HG03139 (cell line): ENCODE measurements around the gene NUP155.
A peak's percentile ranks its signal among the peaks of the same experiment; 100 is the strongest.
"Not testable (repeated sequence)": the region's sequence is repeated elsewhere in the genome, so short reads cannot be mapped to it uniquely, and the experiment has no call there.

Experiments used
- ATAC-seq: cut with Tn5 transposase; IDR thresholded peaks from one replicate; pipeline ENCODE4 v1.9.1; 2021; ENCODE audit not compliant: unreplicated experiment

Gene NUP155

DNA sequence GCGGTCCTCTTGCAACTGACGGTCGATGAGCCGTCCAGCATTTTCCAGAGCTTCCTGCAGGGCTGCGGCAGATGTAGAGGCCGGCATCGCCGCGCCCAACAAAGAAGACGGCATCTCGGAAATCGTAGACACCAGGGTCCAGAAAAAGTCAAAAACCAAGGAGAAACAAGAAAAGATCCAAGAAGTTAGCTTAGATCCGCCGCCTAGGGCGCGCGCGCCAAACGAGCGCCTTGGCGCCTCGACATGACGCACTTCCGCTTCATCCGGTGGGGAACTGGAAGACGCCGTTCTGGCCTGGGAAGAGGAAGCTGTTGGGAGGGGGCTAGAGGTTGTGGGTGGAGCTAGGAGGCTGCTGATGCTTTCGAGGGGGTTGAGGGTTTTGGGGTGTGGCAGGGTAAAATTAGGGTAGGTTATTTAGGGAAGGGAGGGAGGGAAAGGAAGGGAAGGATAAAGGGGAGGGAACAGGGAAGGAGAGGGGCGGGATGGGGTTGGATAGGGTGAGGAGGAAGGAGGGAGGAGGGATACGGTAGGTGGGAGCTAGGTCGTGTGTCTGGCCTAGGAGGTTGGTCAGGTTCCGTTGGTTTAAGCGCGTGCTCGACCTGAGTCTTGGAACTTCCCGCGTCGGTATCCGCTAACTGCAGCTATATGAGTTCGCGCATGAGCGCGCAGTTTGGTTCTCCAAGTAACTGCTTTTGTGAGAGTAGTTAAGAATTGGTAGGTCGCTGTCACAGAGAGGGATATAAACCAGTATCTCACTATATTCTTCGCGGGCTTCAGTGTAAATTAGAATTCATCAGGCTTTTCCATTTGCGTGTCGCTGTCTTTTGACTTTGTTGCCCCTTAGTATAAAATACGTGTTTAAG, at the start of gene NUP155:
Gene NUP155, minus strand, starts transcription at position 243 of the 863 bp plus-strand sequence. Its CDS starts 129 bp downstream, at position 114.
- peak; percentile 86 for ATAC-seq

DNA sequence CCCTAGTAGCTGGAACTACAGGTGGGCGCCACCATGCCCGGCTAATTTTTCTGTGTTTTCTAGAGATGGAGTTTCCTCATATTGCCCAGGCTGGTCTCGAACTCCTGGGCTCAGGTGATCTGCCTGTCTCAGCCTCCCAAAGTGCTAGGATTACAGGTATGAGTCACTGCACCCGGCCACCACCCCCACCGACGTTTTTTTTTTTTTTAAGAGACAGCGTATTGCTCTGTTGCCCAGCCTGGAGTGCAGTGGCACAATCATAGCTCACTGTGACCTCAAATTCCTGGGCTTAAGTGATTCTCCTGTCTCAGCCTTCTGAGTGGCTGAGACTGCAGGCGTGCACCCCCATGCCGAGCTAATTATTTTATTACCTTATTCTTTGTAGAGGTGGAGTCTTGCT, 46.4 kb upstream of the NUP155 start:
- no peak for ATAC-seq

DNA sequence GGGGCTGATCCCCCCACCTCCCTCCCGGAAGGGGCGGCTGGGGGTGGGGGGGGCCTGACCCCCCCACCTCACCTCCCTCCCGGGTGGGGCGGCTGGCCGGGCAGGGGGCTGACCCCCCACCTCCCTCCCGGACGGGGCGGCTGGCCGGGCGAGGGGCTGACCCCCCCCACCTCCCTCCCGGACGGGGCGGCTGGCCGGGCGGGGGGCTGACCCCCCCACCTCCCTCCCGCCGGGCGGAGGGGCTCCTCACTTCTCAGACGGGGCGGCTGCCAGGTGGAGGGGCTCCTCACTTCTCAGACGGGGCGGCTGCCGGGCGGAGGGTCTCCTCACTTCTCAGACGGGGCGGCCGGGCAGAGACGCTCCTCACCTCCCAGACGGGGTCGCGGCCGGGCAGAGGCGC, 44.5 kb upstream of the NUP155 start:
- not testable (repeated sequence) for ATAC-seq

- no peak for ATAC-seq
Measured at GRCh38 chr5:37412515-37412914, 41.6 kb upstream of the NUP155 start.

- no peak for ATAC-seq
Measured at GRCh38 chr5:37400501-37400900, 29.6 kb upstream of the NUP155 start.

GRCh38 chr5:37396352-37396751, 25.4 kb upstream of the NUP155 start:
- no peak for ATAC-seq

GRCh38 chr5:37391591-37391990, 20.7 kb upstream of the NUP155 start:
- no peak for ATAC-seq

GRCh38 chr5:37379100-37379628, 8.3 kb upstream of the NUP155 start, which contains the start of gene WDR70:
WDR70 (plus strand) TSS chr5:37379318; CDS start chr5:37379368, 50 bp downstream.
- peak; percentile 98 for ATAC-seq

- ATAC-seq = not testable (repeated sequence)
Measured at GRCh38 chr5:37378066-37378465, 7.2 kb upstream of the NUP155 start.

DNA sequence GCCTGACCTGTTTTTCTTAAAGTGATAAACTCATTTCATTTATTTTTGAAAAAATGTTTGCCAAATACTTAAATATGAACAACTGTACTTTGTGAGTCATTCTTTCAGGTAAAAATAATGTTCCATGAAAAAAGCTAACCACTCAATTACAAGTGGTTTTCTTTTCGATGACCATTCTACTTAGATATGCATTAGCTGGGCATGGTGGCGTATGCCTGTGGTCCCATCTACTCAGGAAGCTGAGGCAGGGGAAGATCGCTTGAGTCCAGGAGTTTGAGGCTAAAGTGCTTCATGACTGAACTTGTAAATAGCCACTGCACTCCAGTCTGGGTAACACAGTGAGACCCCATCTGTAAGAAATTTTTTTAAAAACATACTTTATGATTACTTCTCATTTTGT, 4.2 kb upstream of the NUP155 start:
- no peak for ATAC-seq

DNA sequence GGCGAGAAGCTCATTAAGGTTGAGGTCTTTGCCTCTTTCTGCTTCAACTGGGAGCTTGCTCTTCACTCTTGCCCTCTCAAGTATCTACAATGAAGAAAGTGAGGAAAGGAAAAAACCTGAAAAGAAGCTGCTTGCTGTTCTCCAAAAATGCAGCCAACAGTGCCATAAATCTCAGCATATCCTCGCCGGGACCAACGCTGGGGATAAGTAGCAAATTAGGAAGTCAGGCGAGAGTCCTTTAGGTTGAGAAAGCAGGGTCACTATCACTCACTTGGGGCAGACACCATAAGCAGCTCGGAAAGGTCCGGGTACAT, 399 bp downstream of the NUP155 start:
- ATAC-seq = peak; percentile 25

DNA sequence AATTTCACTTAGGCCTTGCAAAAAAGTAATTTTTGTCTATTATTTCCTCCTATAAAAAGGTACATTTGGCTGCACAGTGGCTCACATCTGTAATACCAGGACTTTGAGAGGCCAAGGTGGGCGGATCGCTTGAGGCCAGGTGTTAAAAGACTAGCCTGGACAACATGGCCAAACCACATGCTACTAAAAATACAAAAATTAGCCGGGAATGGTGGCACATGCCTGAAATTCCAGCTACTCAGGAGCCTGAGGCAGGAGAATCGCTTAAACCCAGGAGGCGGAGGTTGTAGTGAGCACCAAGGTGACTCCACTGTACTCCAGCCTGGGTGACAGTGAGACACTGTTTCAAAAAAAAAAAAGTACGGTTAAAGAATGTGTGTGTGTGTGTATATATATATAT, 15.7 kb downstream of the NUP155 start:
- ATAC-seq = no peak

GRCh38 chr5:37342741-37343140, 28.2 kb downstream of the NUP155 start:
- not testable (repeated sequence) for ATAC-seq

GRCh38 chr5:37334754-37335153, 36.2 kb downstream of the NUP155 start:
- not testable (repeated sequence) for ATAC-seq

DNA sequence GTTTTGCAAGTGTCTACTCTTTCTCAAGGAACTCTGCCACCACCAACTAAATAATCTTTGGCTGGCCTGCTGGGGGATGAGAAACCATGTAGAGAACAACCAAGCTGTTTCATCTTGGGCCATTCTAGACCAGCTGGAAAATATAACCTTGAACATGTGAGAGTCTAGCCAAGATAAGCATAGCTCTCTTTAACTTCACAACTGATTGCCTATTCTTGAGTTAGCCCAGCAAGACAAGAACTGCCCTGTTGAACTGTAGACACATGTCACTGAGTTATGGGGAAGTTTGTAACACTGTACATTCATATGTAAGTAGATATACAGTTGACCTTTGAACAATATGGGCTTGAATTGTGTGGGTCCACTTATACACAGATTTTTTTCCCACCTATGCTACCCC, 44.4 kb downstream of the NUP155 start:
- ATAC-seq = no peak

GRCh38 chr5:37323607-37324006, 47.3 kb downstream of the NUP155 start:
- no peak for ATAC-seq

DNA sequence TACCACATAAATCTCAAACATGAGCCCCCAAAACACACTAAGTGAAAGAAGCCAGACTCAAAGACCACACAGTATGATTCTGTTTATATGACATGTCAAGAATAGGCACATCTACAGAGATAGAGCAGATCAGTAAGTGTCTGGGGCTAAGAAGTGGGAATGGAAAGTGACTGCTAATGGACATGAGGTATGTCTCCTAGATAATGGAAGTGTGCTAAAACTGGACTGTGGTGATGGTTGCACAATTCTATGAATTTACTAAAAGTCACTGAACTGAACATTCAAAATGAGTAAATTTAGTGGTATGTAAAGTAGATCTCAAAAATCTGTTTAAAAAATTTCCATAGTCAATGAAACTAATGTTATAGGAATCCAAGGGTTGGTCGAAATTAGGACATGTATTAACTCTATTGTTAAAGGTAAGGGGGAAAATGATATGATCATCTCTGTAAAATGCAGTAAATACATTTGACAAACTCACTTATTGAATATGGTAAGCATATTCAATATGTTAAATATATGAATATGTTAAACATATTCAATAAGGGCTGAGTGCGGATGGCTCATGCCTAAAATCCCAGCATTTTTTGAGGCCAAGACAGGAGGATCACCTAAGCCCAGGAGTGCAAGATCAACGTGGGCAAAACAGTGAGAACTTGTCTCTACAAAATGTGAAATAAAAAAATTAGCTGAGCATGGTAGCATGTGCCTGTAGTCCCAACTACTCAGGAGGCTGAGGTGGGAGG, 51.7 kb downstream of the NUP155 start:
- no peak for ATAC-seq

DNA sequence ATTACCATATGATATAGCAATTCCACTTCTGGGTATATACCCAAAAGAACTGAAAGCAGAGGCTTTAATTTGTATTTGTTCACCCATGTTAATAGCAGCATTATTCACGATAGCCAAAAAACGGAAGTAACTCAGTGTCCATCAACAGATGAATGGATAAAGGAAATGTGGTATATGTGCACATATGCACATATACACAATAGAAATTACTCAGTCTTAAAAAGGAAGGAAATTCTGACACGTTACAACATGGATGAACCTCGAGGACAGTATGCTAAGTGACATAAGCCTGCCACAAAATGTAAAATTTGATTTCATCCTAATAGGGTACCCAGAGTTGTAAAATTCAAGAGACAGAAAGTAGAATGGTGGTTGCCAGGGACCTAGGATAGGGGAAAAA, 54.9 kb downstream of the NUP155 start:
- ATAC-seq = no peak

DNA sequence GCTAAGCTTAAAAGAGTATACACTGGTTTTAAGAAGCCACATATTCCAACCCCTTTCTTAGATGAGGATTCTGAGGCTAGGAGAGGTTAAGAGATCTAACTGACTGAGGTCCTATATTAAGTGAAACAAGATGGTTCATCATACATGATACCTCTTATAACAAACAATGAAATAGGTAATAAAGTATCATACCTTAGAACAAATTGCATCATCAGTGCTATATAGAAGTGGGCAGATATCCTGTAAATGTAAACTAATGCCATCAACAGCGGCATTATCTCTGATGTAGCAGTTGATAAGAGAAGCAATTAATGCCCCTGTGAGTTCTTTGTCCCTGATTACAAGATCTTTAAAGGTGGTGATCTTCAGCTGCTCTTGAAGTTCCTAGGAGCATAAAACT, 60.5 kb downstream of the NUP155 start:
- no peak for ATAC-seq

DNA sequence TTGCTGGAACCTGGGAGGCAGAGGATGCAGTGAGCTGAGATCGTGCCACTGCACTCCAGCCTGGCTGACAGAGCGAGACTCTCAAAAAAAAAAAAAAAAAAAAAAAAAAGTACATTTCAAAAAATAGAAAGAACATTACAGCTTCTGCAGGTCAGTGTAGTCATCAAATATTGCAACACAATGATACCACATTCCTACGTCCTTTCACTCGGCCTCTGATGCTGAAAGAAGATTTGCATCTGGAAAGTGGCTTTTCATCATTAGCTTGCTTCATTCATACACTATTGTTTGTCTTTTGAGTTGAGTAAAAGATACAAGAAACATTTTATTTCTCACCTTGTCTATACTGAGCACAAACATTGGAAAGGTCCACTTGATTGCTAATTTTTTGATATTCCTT, 62.1 kb downstream of the NUP155 start:
- ATAC-seq = no peak

DNA sequence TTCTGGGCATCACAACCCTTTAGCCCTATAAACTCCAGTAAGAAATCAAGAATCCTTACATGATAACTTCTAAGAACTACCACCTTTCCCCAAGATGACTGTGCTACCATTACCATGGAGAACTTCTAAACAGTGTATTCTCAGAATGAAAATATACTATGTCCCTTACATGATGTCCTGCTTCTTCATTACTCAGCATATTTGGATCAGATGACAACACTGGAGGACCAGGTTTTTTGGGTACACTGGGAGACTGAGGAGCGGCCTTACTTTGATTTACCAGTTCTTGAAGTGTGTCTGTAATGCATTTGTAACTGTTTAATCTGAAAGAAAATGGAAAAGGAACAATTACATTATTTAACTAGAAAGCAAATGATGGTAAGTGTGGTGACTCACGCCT, 66.0 kb downstream of the NUP155 start:
- ATAC-seq = no peak

DNA sequence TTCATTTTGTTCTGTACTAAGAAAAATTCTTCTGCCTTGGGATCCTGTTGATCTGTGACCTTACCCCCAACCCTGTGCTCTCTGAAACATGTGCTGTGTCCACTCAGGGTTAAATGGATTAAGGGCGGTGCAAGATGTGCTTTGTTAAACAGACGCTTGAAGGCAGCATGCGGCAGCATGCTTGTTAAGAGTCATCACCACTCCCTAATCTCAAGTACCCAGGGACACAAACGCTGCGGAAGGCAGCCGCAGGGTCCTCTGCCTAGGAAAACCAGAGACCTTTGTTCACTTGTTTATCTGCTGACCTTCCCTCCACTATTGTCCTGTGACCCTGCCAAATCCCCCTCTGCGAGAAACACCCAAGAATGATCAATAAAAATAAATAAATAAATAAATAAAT, 74.6 kb downstream of the NUP155 start:
- ATAC-seq = not testable (repeated sequence)
